ENCODE data around the gene CD40LG.

- TF ChIP-seq CTCF (IDR thresholded peaks at IDR 0.05) (no peak), POLR2A (IDR thresholded peaks at IDR 0.05) (no peak), POLR2AphosphoS5 (IDR thresholded peaks at IDR 0.05) (no peak)
These were observed 36.2 kb downstream of the CD40LG start for GRCh38 chrX:136684120-136684519.
